KOPT-K1 (cell line): ENCODE data around the gene KIAA0825.

Experiments used
- H3K27ac ChIP-seq: fragments of 200-600 bp; sonication (generic); 2 replicates; pipeline ENCODE4 v1.5.1; 2016; ENCODE audit warnings: antibody characterized with exemption, mild to moderate bottlenecking, low read depth, low read length; ENCODE audit not compliant: poor library complexity, severe bottlenecking
- H3K36me3 ChIP-seq: fragments of 200-600 bp; sonication (generic); 2 replicates; pipeline ENCODE4 v1.5.1; 2017; ENCODE audit warnings: antibody characterized with exemption, mild to moderate bottlenecking, low read length, moderate library complexity; ENCODE audit not compliant: insufficient read depth
- H3K9me3 ChIP-seq: fragments of 200-600 bp; sonication (generic); 2 replicates; pipeline ENCODE4 v1.5.1; 2017; ENCODE audit warnings: antibody characterized with exemption, low read length, mild to moderate bottlenecking; ENCODE audit not compliant: insufficient read depth, poor library complexity, severe bottlenecking

Gene KIAA0825

GRCh38 chr5:94503677-94504076 is 114.7 kb downstream of the KIAA0825 start:
- no peaks in the 10 kb centered on the region for H3K9me3 ChIP-seq
- H3K27ac ChIP-seq, result no peak overlapping the region
- no peaks in the 10 kb centered on the region for H3K36me3 ChIP-seq

GRCh38 chr5:94501365-94501764 is 117.0 kb downstream of the KIAA0825 start:
- H3K36me3 ChIP-seq, result no peaks in the 10 kb centered on the region
- H3K9me3 ChIP-seq, result no peaks in the 10 kb centered on the region
- H3K27ac ChIP-seq, result no peak overlapping the region

GRCh38 chr5:94499806-94500205 is 118.6 kb downstream of the KIAA0825 start:
- Histone ChIP-seq H3K9me3 (no peaks in the 10 kb centered on the region), H3K36me3 (no peaks in the 10 kb centered on the region), H3K27ac (no peak overlapping the region)

GRCh38 chr5:94498199-94498598 is 120.2 kb downstream of the KIAA0825 start:
- Histone ChIP-seq H3K27ac (no peak overlapping the region), H3K36me3 (no peaks in the 10 kb centered on the region), H3K9me3 (no peaks in the 10 kb centered on the region)

- Histone ChIP-seq H3K27ac (no peak overlapping the region), H3K36me3 (no peaks in the 10 kb centered on the region), H3K9me3 (no peaks in the 10 kb centered on the region)
These were observed 133.3 kb downstream of the KIAA0825 start for GRCh38 chr5:94485067-94485466.

- H3K36me3 ChIP-seq, result no peaks in the 10 kb centered on the region
- no peaks in the 10 kb centered on the region for H3K9me3 ChIP-seq
- no peak overlapping the region for H3K27ac ChIP-seq
These were observed 137.3 kb downstream of the KIAA0825 start for GRCh38 chr5:94481059-94481458.

GRCh38 chr5:94480486-94480885 is 137.9 kb downstream of the KIAA0825 start:
- H3K9me3 ChIP-seq, result no peaks in the 10 kb centered on the region
- no peaks in the 10 kb centered on the region for H3K36me3 ChIP-seq
- H3K27ac ChIP-seq, result no peak overlapping the region

GRCh38 chr5:94473936-94474335 is 144.5 kb downstream of the KIAA0825 start:
- no peaks in the 10 kb centered on the region for H3K36me3 ChIP-seq
- no peaks in the 10 kb centered on the region for H3K9me3 ChIP-seq
- H3K27ac ChIP-seq, result no peak overlapping the region

- Histone ChIP-seq H3K9me3 (no peaks in the 10 kb centered on the region), H3K27ac (no peak overlapping the region), H3K36me3 (no peaks in the 10 kb centered on the region)
These were observed 146.9 kb downstream of the KIAA0825 start for GRCh38 chr5:94471521-94471920.

GRCh38 chr5:94470802-94471201 is 147.6 kb downstream of the KIAA0825 start:
- Histone ChIP-seq H3K36me3 (no peaks in the 10 kb centered on the region), H3K9me3 (no peaks in the 10 kb centered on the region), H3K27ac (no peak overlapping the region)

GRCh38 chr5:94469894-94470329 is 148.5 kb downstream of the KIAA0825 start:
- H3K36me3 ChIP-seq, result no peaks in the 10 kb centered on the region
- H3K9me3 ChIP-seq, result no peaks in the 10 kb centered on the region
- H3K27ac ChIP-seq, result no peak overlapping the region

- H3K9me3 ChIP-seq, result no peaks in the 10 kb centered on the region
- no peak overlapping the region for H3K27ac ChIP-seq
- no peaks in the 10 kb centered on the region for H3K36me3 ChIP-seq
These were observed 150.2 kb downstream of the KIAA0825 start for GRCh38 chr5:94467954-94468930.

GRCh38 chr5:94467346-94467953 is 151.0 kb downstream of the KIAA0825 start:
- Histone ChIP-seq H3K36me3 (no peaks in the 10 kb centered on the region), H3K27ac (no peak overlapping the region), H3K9me3 (no peaks in the 10 kb centered on the region)

- Histone ChIP-seq H3K9me3 (no peaks in the 10 kb centered on the region), H3K36me3 (no peaks in the 10 kb centered on the region), H3K27ac (no peak overlapping the region)
These were observed 154.7 kb downstream of the KIAA0825 start for GRCh38 chr5:94463739-94464138.

- Histone ChIP-seq H3K27ac (no peak overlapping the region), H3K9me3 (no peaks in the 10 kb centered on the region), H3K36me3 (no peaks in the 10 kb centered on the region)
These were observed 157.3 kb downstream of the KIAA0825 start for GRCh38 chr5:94461131-94461530.
